Measurements from ENCODE around the gene GYG1.

Gene GYG1

GRCh38 chr3:148999806-149000205, 8.5 kb downstream of the GYG1 start:
- H3K4me1 ChIP-seq (ENCODE audit: insufficient read depth, low read length) = peaks cover 35% of the 10 kb centered on the region; the same call in 1 of the 2 replicates
- H3K9me3 ChIP-seq (ENCODE audit: control insufficient read depth, insufficient read depth, low read length) = no peaks in the 10 kb centered on the region
- H3K9ac ChIP-seq (ENCODE audit: low read depth, low read length) = no peak overlapping the region
- peaks cover 4% of the 10 kb centered on the region; the same call in 1 of the 2 replicates for H3K36me3 ChIP-seq (ENCODE audit: insufficient read depth, low read length)

DNA sequence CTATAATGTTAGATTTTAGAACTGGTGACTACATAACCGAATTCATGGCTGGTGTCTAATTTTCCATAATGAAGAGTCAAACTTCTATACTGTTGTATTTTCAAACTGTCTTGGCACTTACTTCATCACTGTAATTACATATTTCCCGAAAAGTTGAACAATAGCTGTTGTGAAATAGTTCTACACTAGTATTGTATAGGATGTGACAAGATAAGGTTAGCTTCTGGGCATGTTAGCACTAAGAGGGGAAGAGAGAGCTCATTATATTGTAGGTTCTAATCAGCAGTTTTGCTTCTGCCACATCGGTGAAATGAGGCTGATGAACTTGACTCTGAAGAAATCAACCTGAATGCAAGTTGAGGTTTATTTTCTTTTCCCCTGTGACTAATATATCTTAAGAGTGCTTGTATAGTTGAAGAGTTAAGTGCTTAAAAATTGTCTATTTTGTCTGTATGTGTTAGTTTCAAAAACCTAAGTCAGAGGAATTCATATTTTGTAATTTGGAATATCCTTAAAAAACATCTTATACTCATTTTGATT, 8.9 kb downstream of the GYG1 start:
- no peaks in the 10 kb centered on the region for H3K9me3 ChIP-seq (ENCODE audit: control insufficient read depth, insufficient read depth, low read length)
- no peak overlapping the region for H3K9ac ChIP-seq (ENCODE audit: low read depth, low read length)
- peaks cover 37% of the 10 kb centered on the region; the same call in 1 of the 2 replicates for H3K4me1 ChIP-seq (ENCODE audit: insufficient read depth, low read length)
- peaks cover 4% of the 10 kb centered on the region; the same call in 1 of the 2 replicates for H3K36me3 ChIP-seq (ENCODE audit: insufficient read depth, low read length)

- peaks cover 41% of the 10 kb centered on the region; the same call in 1 of the 2 replicates for H3K4me1 ChIP-seq (ENCODE audit: insufficient read depth, low read length)
- no peaks in the 10 kb centered on the region for H3K9me3 ChIP-seq (ENCODE audit: control insufficient read depth, insufficient read depth, low read length)
- H3K9ac ChIP-seq (ENCODE audit: low read depth, low read length) = no peak overlapping the region
- H3K36me3 ChIP-seq (ENCODE audit: insufficient read depth, low read length) = no peaks in the 10 kb centered on the region
These were observed 10.4 kb downstream of the GYG1 start for GRCh38 chr3:149001727-149002126.

DNA sequence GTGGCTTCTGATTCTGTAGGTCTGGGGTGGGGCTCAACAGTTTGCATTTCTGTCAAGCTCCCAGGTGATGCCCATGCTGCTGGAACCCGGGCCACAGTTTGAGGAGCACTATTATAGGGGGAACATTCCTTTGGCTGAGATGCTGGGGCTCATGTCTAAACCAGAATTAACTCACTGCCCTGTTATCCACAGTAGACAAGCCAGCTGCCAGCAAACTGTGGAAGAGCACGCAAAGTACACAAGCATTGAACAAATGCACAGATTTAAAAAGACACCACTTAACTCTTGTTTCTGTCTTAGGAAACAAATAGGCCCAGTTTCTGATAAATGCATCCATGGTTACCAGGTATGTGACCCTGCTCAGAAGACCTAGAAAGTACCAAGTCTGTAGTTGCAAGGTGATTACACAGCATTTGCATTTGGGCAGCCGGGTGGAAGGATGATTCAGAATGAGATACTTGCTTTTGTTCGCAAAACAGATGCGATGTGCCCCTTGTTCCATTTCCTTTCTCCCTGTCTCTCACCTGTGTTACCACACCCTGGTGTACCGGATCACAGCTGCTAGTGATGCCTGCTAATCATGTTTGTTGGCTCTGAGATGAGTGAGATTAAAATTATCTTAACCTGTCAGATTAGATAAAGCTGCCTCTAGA, 12.4 kb downstream of the GYG1 start:
- no peaks in the 10 kb centered on the region for H3K9me3 ChIP-seq (ENCODE audit: control insufficient read depth, insufficient read depth, low read length)
- H3K4me1 ChIP-seq (ENCODE audit: insufficient read depth, low read length) = peaks cover 32% of the 10 kb centered on the region; the same call in 1 of the 2 replicates
- no peak overlapping the region for H3K9ac ChIP-seq (ENCODE audit: low read depth, low read length)
- no peaks in the 10 kb centered on the region for H3K36me3 ChIP-seq (ENCODE audit: insufficient read depth, low read length)

DNA sequence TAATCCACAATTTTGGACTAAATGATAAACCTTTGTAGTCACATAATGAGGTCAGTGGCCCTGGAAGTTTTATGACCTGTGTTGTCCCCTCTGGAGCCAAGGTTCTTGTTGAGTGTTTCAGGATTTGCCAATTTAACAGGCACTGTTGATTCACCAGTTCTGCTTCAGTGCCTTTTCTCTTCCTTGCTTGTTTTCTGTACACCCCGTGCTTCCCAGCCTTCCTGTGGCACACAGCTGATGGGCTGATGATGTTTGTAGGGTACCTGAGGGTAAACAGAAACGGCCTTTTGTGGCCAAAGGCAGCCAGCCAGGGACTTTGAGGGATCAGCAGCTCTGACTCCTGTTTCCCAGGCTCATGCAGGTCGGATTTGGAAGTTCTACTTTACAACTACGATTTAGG, 13.3 kb downstream of the GYG1 start:
- peaks cover 25% of the 10 kb centered on the region; the same call in 1 of the 2 replicates for H3K4me1 ChIP-seq (ENCODE audit: insufficient read depth, low read length)
- no peak overlapping the region for H3K9ac ChIP-seq (ENCODE audit: low read depth, low read length)
- no peaks in the 10 kb centered on the region for H3K9me3 ChIP-seq (ENCODE audit: control insufficient read depth, insufficient read depth, low read length)
- H3K36me3 ChIP-seq (ENCODE audit: insufficient read depth, low read length) = no peaks in the 10 kb centered on the region

GRCh38 chr3:149005416-149005815, 14.1 kb downstream of the GYG1 start:
- H3K4me1 ChIP-seq (ENCODE audit: insufficient read depth, low read length) = peaks cover 18% of the 10 kb centered on the region; the same call in 1 of the 2 replicates
- no peaks in the 10 kb centered on the region for H3K9me3 ChIP-seq (ENCODE audit: control insufficient read depth, insufficient read depth, low read length)
- H3K36me3 ChIP-seq (ENCODE audit: insufficient read depth, low read length) = no peaks in the 10 kb centered on the region
- no peak overlapping the region for H3K9ac ChIP-seq (ENCODE audit: low read depth, low read length)

- Histone ChIP-seq H3K4me1 (ENCODE audit: insufficient read depth, low read length) (peaks cover 18% of the 10 kb centered on the region; the same call in 1 of the 2 replicates), H3K36me3 (ENCODE audit: insufficient read depth, low read length) (peaks cover 6% of the 10 kb centered on the region), H3K9me3 (ENCODE audit: control insufficient read depth, insufficient read depth, low read length) (no peaks in the 10 kb centered on the region), H3K9ac (ENCODE audit: low read depth, low read length) (no peak overlapping the region)
These were observed 16.4 kb downstream of the GYG1 start for GRCh38 chr3:149007567-149008257.

GRCh38 chr3:149009732-149010131, 18.4 kb downstream of the GYG1 start:
- peaks cover 9% of the 10 kb centered on the region; the same call in 1 of the 2 replicates for H3K4me1 ChIP-seq (ENCODE audit: insufficient read depth, low read length)
- no peak overlapping the region for H3K9ac ChIP-seq (ENCODE audit: low read depth, low read length)
- H3K36me3 ChIP-seq (ENCODE audit: insufficient read depth, low read length) = peaks cover 6% of the 10 kb centered on the region
- no peaks in the 10 kb centered on the region for H3K9me3 ChIP-seq (ENCODE audit: control insufficient read depth, insufficient read depth, low read length)

GRCh38 chr3:149010504-149010951, 19.2 kb downstream of the GYG1 start:
- Histone ChIP-seq H3K4me1 (ENCODE audit: insufficient read depth, low read length) (0 out of 2 replicates have a peak, but pooled peaks cover 4% of the 10 kb centered on the region), H3K9ac (ENCODE audit: low read depth, low read length) (no peak overlapping the region), H3K9me3 (ENCODE audit: control insufficient read depth, insufficient read depth, low read length) (no peaks in the 10 kb centered on the region), H3K36me3 (ENCODE audit: insufficient read depth, low read length) (peaks cover 6% of the 10 kb centered on the region)

GRCh38 chr3:149010966-149011365, 19.6 kb downstream of the GYG1 start:
- Histone ChIP-seq H3K36me3 (ENCODE audit: insufficient read depth, low read length) (peaks cover 6% of the 10 kb centered on the region), H3K4me1 (ENCODE audit: insufficient read depth, low read length) (0 out of 2 replicates have a peak, but pooled peaks cover 3% of the 10 kb centered on the region)

DNA sequence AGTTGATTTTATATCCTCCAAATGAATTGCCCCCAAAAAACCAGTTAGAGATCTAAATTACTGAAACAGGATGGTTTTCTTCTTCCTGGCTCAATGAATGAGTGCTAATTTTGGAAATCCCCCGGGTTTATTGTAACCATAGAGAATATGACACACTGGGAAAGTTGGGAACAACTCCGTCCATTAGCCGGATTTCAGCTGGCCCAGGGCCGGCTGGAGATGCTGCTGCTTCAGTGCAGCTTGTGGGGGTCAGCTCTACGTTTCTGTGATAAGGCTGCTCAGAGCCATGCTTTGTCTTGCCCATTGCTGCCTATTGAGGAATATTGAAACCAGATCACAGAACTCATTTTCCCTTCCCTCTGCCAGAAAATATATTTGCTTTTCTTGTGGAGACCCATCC, 20.3 kb downstream of the GYG1 start:
- H3K9ac ChIP-seq (ENCODE audit: low read depth, low read length) = no peak overlapping the region
- H3K4me1 ChIP-seq (ENCODE audit: insufficient read depth, low read length) = 0 out of 2 replicates have a peak, but pooled peaks cover 3% of the 10 kb centered on the region
- peaks cover 6% of the 10 kb centered on the region for H3K36me3 ChIP-seq (ENCODE audit: insufficient read depth, low read length)

More at GRCh38 chr3:149010966-149011365, 19.6 kb downstream of the GYG1 start:
- Histone ChIP-seq H3K9me3 (ENCODE audit: control insufficient read depth, insufficient read depth, low read length) (no peaks in the 10 kb centered on the region), H3K9ac (ENCODE audit: low read depth, low read length) (no peak overlapping the region)

GRCh38 chr3:149013726-149014125, 22.4 kb downstream of the GYG1 start:
- Histone ChIP-seq H3K9me3 (ENCODE audit: control insufficient read depth, insufficient read depth, low read length) (no peaks in the 10 kb centered on the region), H3K9ac (ENCODE audit: low read depth, low read length) (no peak overlapping the region), H3K4me1 (ENCODE audit: insufficient read depth, low read length) (0 out of 2 replicates have a peak, but pooled peaks cover 3% of the 10 kb centered on the region), H3K36me3 (ENCODE audit: insufficient read depth, low read length) (peaks cover 6% of the 10 kb centered on the region)

More for the DNA sequence above, 20.3 kb downstream of the GYG1 start:
- H3K9me3 ChIP-seq (ENCODE audit: control insufficient read depth, insufficient read depth, low read length) = no peaks in the 10 kb centered on the region

GRCh38 chr3:149015393-149015792, 24.1 kb downstream of the GYG1 start:
- H3K4me1 ChIP-seq (ENCODE audit: insufficient read depth, low read length) = peaks cover 17% of the 10 kb centered on the region; the same call in 1 of the 2 replicates
- H3K9me3 ChIP-seq (ENCODE audit: control insufficient read depth, insufficient read depth, low read length) = no peaks in the 10 kb centered on the region
- no peak overlapping the region for H3K9ac ChIP-seq (ENCODE audit: low read depth, low read length)
- peaks cover 6% of the 10 kb centered on the region for H3K36me3 ChIP-seq (ENCODE audit: insufficient read depth, low read length)

DNA sequence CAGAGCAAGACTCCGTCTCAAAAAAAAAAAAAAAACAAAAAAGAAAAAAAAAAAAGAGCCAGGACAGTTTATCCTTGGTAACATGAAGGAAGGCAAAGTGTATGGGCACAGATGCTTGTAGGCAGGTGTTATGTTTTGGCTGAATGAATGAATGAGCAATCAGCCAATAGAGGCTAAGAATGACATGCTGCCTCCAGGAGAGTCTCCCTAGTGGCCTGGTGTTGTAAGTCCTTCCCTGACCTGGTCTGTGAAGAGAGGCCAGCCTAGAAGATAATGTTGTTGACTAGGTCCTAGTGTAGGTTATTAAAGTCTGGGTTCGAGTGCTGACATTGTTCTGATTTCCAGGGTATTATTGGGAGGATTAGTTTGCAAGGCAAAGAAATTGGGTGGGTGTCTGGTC, 24.9 kb downstream of the GYG1 start:
- H3K9me3 ChIP-seq (ENCODE audit: control insufficient read depth, insufficient read depth, low read length) = no peaks in the 10 kb centered on the region

More for the DNA sequence above, 24.9 kb downstream of the GYG1 start:
- peaks cover 3% of the 10 kb centered on the region for H3K36me3 ChIP-seq (ENCODE audit: insufficient read depth, low read length)
- H3K9ac ChIP-seq (ENCODE audit: low read depth, low read length) = no peak overlapping the region
- H3K4me1 ChIP-seq (ENCODE audit: insufficient read depth, low read length) = peaks cover 25% of the 10 kb centered on the region

Measured in ES-I3 (cell line).